H1 (cell line): ENCODE measurements around the gene HNRNPA1. TPM values are rescaled to one million over a fixed set of nuclear protein-coding genes. Genes with fewer than 3 reads are reported as not detected.
A peak's percentile ranks its signal among the peaks of the same experiment; 100 is the strongest.

Experiments used
- CTCF ChIA-PET: fragments of 300-600 bp; sonication (Branson Sonifier 250); formaldehyde crosslinking; loops from one replicate; lab custom pipeline; 2021; ENCODE audit not compliant: partially characterized antibody; lab: Charles Lee
- POLR2A ChIA-PET: fragments of 300-600 bp; sonication (Branson Sonifier 250); formaldehyde crosslinking; loops from one replicate; lab custom pipeline; 2021; ENCODE audit warnings: inconsistent platforms; ENCODE audit not compliant: partially characterized antibody; lab: Charles Lee
- DNase-seq, 2 experiments: peaks; one replicate each; pipeline versions ENCODE4 v3.0.0 to v3.0.0-alpha.2; 2010 to 2022; ENCODE audit warnings: low spot score in 2 of 2, low read depth in 1 of 2, mixed read lengths in 1 of 2
- FAIRE-seq: peaks from 2 replicates; lab custom pipeline; 2011; peaks lifted over from hg19 to GRCh38; lab: Jason Lieb, UNC
- H2AFZ ChIP-seq: 2 replicates; pipeline ENCODE4 v1.8.1; 2012; ENCODE audit warnings: low read length, inconsistent platforms
- H2AK5ac ChIP-seq: 2 replicates; pipeline ENCODE4 v1.6.1; 2013; ENCODE audit warnings: low read depth, low read length
- H2BK120ac ChIP-seq: replicated peaks from 2 replicates; pipeline ENCODE3; 2013; ENCODE audit warnings: low read depth, low read length, inconsistent platforms
- H2BK12ac ChIP-seq: 2 replicates; pipeline ENCODE4 v1.6.1; 2013; ENCODE audit warnings: low read depth, low read length
- H2BK15ac ChIP-seq: 2 replicates; pipeline ENCODE4 v1.6.1; 2013; ENCODE audit warnings: low read length
- H2BK20ac ChIP-seq: 2 replicates; pipeline ENCODE4 v1.6.1; 2013; ENCODE audit warnings: low read length
- H2BK5ac ChIP-seq: 2 replicates; pipeline ENCODE4 v1.6.1; 2013; ENCODE audit warnings: low read depth, low read length
- H3K14ac ChIP-seq: 2 replicates; pipeline ENCODE4 v1.6.1; 2013; ENCODE audit warnings: inconsistent platforms; ENCODE audit not compliant: insufficient read length
- H3K18ac ChIP-seq: 2 replicates; pipeline ENCODE4 v1.6.1; 2013; ENCODE audit warnings: low read length; ENCODE audit errors: extremely low read depth
- H3K23ac ChIP-seq: 2 replicates; pipeline ENCODE4 v1.6.1; 2013; ENCODE audit warnings: inconsistent platforms; ENCODE audit not compliant: insufficient read length
- H3K23me2 ChIP-seq: 2 replicates; pipeline ENCODE4 v1.6.1; 2013; ENCODE audit warnings: low read depth, low read length
- H3K27ac ChIP-seq: 2 replicates; pipeline ENCODE4 v1.6.1; 2011; ENCODE audit warnings: low read depth, low read length, inconsistent platforms
- H3K27me3 ChIP-seq, 4 experiments: replicated peaks in 1 of 4; 1 replicate in 1 of 4; 2 replicates in 3 of 4; pipeline versions ENCODE4 v1.6.1 to v1.8.1; 2011 to 2013; ENCODE audit warnings: low read length in 3 of 4, mild to moderate bottlenecking in 3 of 4, inconsistent platforms in 2 of 4, mixed read lengths in 2 of 4, moderate library complexity in 1 of 4; ENCODE audit not compliant: control insufficient read depth in 3 of 4, insufficient read depth in 3 of 4; ENCODE audit errors: extremely low read depth in 1 of 4
- H3K36me3 ChIP-seq, 4 experiments: 2 replicates each; pipeline versions ENCODE4 v1.6.1 to v1.8.1; 2011 to 2013; ENCODE audit warnings: mild to moderate bottlenecking in 4 of 4, low read length in 3 of 4, moderate library complexity in 2 of 4, control low read depth in 1 of 4, inconsistent platforms in 1 of 4; ENCODE audit not compliant: insufficient read depth in 4 of 4, control insufficient read depth in 2 of 4
- H3K4ac ChIP-seq: replicated peaks from 2 replicates; pipeline ENCODE3; 2013; ENCODE audit warnings: low read length, low read depth, mixed read lengths, inconsistent platforms; ENCODE audit not compliant: insufficient read length
- H3K4me1 ChIP-seq, 4 experiments: replicated peaks in 1 of 4; 1 replicate in 1 of 4; 2 replicates in 3 of 4; pipeline versions ENCODE4 v1.6.1 to v1.8.1; 2011 to 2013; ENCODE audit warnings: low read length in 3 of 4, inconsistent platforms in 2 of 4, mixed read lengths in 1 of 4; ENCODE audit not compliant: insufficient read depth in 4 of 4, control insufficient read depth in 3 of 4
- H3K4me2 ChIP-seq, 2 experiments: 2 replicates each; pipeline versions ENCODE4 v1.6.1 to v1.8.1; 2011 to 2013; ENCODE audit warnings: low read depth in 2 of 2, low read length in 2 of 2, control low read depth in 1 of 2, inconsistent platforms in 1 of 2, mild to moderate bottlenecking in 1 of 2; ENCODE audit not compliant: insufficient read depth in 1 of 2
- H3K4me3 ChIP-seq, 4 experiments: fragments of 200-600, 300-600 bp in 1 of 4; sonication (generic), shearing (Covaris generic), sonication (Bioruptor Twin) in 1 of 4; 2 replicates each; pipeline versions ENCODE4 v1.5.1 to v1.8.1; 2011 to 2016; ENCODE audit warnings: low read length in 4 of 4, low read depth in 3 of 4, control low read depth in 2 of 4, inconsistent platforms in 2 of 4, mild to moderate bottlenecking in 2 of 4, mixed read lengths in 1 of 4, moderate library complexity in 1 of 4; ENCODE audit not compliant: insufficient read depth in 2 of 4; ENCODE audit errors: extremely low read depth in 1 of 4
- H3K56ac ChIP-seq: replicated peaks from 2 replicates; pipeline ENCODE3; 2013; ENCODE audit warnings: low read depth, mild to moderate bottlenecking, mixed read lengths, low read length, inconsistent platforms; ENCODE audit not compliant: insufficient read length
- H3K79me1 ChIP-seq: 2 replicates; pipeline ENCODE4 v1.6.1; 2013; ENCODE audit warnings: low read depth, low read length, control low read depth
- H3K79me2 ChIP-seq, 2 experiments: 2 replicates each; pipeline versions ENCODE4 v1.6.1 to v1.8.1; 2012 to 2013; ENCODE audit warnings: low read length in 2 of 2, mild to moderate bottlenecking in 2 of 2, inconsistent platforms in 1 of 2; ENCODE audit not compliant: insufficient read depth in 2 of 2, control insufficient read depth in 1 of 2
- H3K9ac ChIP-seq, 4 experiments: replicated peaks in 1 of 4; 1 replicate in 1 of 4; 2 replicates in 3 of 4; pipeline versions ENCODE4 v1.6.1 to v1.8.1; 2011 to 2013; ENCODE audit warnings: low read depth in 3 of 4, low read length in 3 of 4, control low read depth in 2 of 4, mild to moderate bottlenecking in 2 of 4, moderate library complexity in 2 of 4, inconsistent platforms in 1 of 4; ENCODE audit errors: extremely low read depth in 1 of 4
- H3K9me3 ChIP-seq, 2 experiments: 2 replicates each; pipeline versions ENCODE4 v1.6.1 to v1.8.1; 2012 to 2013; ENCODE audit warnings: mild to moderate bottlenecking in 2 of 2, moderate library complexity in 2 of 2, control low read depth in 1 of 2, inconsistent platforms in 1 of 2, low read depth in 1 of 2, low read length in 1 of 2, mixed read lengths in 1 of 2; ENCODE audit not compliant: insufficient read depth in 2 of 2
- H4K20me1 ChIP-seq, 2 experiments: replicated peaks in 1 of 2; 2 replicates each; pipeline versions ENCODE3 to v1.8.1; 2011 to 2013; ENCODE audit warnings: inconsistent platforms in 2 of 2, low read length in 2 of 2, mild to moderate bottlenecking in 1 of 2; ENCODE audit not compliant: insufficient read depth in 2 of 2, control insufficient read depth in 1 of 2
- H4K5ac ChIP-seq: 2 replicates; pipeline ENCODE4 v1.6.1; 2013; ENCODE audit warnings: low read length, low read depth, mixed read lengths, inconsistent platforms; ENCODE audit not compliant: insufficient read length
- H4K8ac ChIP-seq: 2 replicates; pipeline ENCODE4 v1.8.0; 2013; ENCODE audit warnings: mild to moderate bottlenecking, moderate library complexity, low read length, inconsistent platforms; ENCODE audit not compliant: insufficient read depth; ENCODE audit errors: extremely low read depth
- H4K91ac ChIP-seq: replicated peaks from 2 replicates; pipeline ENCODE3; 2013; ENCODE audit warnings: low read length, mixed read lengths, inconsistent platforms; ENCODE audit not compliant: insufficient read length
- CHD1 ChIP-seq: IDR thresholded peaks from 2 replicates; pipeline ENCODE4 v1.6.1; 2012; ENCODE audit warnings: low read depth, low read length, improper control_type of control experiment
- KDM4A ChIP-seq: IDR thresholded peaks from one replicate; pipeline ENCODE4 v1.7.1; 2012; ENCODE audit warnings: low read depth, mild to moderate bottlenecking, moderate library complexity, low read length, inconsistent platforms; ENCODE audit not compliant: severe bottlenecking
- POLR2A ChIP-seq, 2 experiments: IDR thresholded peaks; 1 replicate in 1 of 2; 2 replicates in 1 of 2; pipeline ENCODE4 v1.6.1; 2011; ENCODE audit warnings: low read depth in 2 of 2, low read length in 2 of 2, mild to moderate bottlenecking in 2 of 2; ENCODE audit errors: control extremely low read depth in 1 of 2
- POLR2AphosphoS5 ChIP-seq: IDR thresholded peaks from 2 replicates; pipeline ENCODE4 v1.6.1; 2011; ENCODE audit warnings: low read depth, low read length
- SUZ12 ChIP-seq: fragments of 200-600 bp; sonication (generic); IDR thresholded peaks from 2 replicates; pipeline ENCODE4 v1.6.1; 2012; ENCODE audit warnings: mild to moderate bottlenecking, inconsistent platforms, low read length, moderate library complexity, mixed read lengths
- WGBS, 2 experiments: shearing (Covaris generic) in 1 of 2; methylation state at CpG; one replicate each; pipeline versions ENCODE4 v1.1.6 to v1.1.7; 2013 to 2015; ENCODE audit warnings: low lambda C conversion rate in 2 of 2, mixed read lengths in 2 of 2, inconsistent platforms in 1 of 2, low coverage in 1 of 2, missing lambda C conversion rate in 1 of 2; ENCODE audit not compliant: insufficient replicate concordance in 2 of 2, insufficient coverage in 1 of 2, insufficient read length in 1 of 2; ENCODE audit errors: extremely low coverage in 1 of 2, missing lambda C conversion rate in 1 of 2; 5-methylcytosine and 5-hydroxymethylcytosine counted together
- polyA plus RNA-seq, 7 experiments: library from polyadenylated mRNA; depleted of rRNA in 3 of 7; stranded (reverse) in 5 of 7; unstranded in 2 of 7; fragments of >200 nt in 5 of 7; fragments of 200-250 nt in 2 of 7; gene quantifications; 1 replicate in 5 of 7; 2 replicates in 1 of 7; 4 replicates in 1 of 7; pipeline versions ENCODE4 v1.2.1 to v1.2.3, GENCODE V29; 2011 to 2013; ENCODE audit warnings: missing spikeins in 2 of 7, mixed read lengths in 2 of 7
- total RNA-seq: library from RNA; stranded (reverse); fragmentation: NEBNext Ultra II Directional; extraction: Animal tissue kit (Norgen Biotek cat#: 25700); gene quantifications from 2 replicates; pipeline ENCODE4 v1.2.1, GENCODE V29; 2021

The HNRNPA1 gene
- total and polyA plus RNA-seq, 2 of the 8 experiments (the other 6 are each of a cell fraction or from before 2014, with no cell fraction given), result 835 to 2,738 TPM

- TF ChIP-seq POLR2AphosphoS5 (peak; percentile 85), SUZ12 (no peak), KDM4A (no peak), CHD1 (0 out of 2 replicates have a peak, but pooled peaks have one; percentile 4), POLR2A (IDR thresholded peaks at IDR 0.05; ENCODE audit: control extremely low read depth in 1 of 2, low read depth in 2 of 2, low read length in 2 of 2) (peak; percentile 77 to 81)
- TF ChIP-seq, all 59 proteins: peak for 3
- H3K9me3 ChIP-seq, result no peaks in the 10 kb centered on the region
- no peak overlapping the region for H2BK12ac ChIP-seq
- H2AFZ ChIP-seq, result no peak overlapping the region
- no peak overlapping the region for H3K4ac ChIP-seq
- H3K14ac ChIP-seq, result no peak overlapping the region
- H4K20me1 ChIP-seq, result peaks cover 18 to 23% of the 10 kb centered on the region in 2 experiments
- no peak overlapping the region for H3K56ac ChIP-seq
- H3K9ac ChIP-seq, result peak overlapping the region in 3 of 4 experiments; percentile 42 to 66 (median 51); a peak in 3 of 7 replicates
- no peak overlapping the region for H2BK120ac ChIP-seq
- no peak overlapping the region for H2BK5ac ChIP-seq
- FAIRE-seq (no peak), DNase-seq (no peak)
- peak overlapping the region; percentile 70 to 99 (median 90); a peak in 6 of 8 replicates for H3K4me3 ChIP-seq
- no peak overlapping the region for H4K91ac ChIP-seq
- H3K79me1 ChIP-seq, result peaks cover under 1% of the 10 kb centered on the region
- no peak overlapping the region for H2AK5ac ChIP-seq
- no peak overlapping the region for H3K18ac ChIP-seq
- peaks cover 9% of the 10 kb centered on the region for H3K23me2 ChIP-seq
- no peak overlapping the region for H2BK15ac ChIP-seq
- no peak overlapping the region for H4K5ac ChIP-seq
- H4K8ac ChIP-seq, result no peak overlapping the region
- ChIA-PET CTCF (interaction anchor here (0.5 to 1.7 kb wide), 5 partner anchors 16 to 78 kb away, joined by 3 to 9 read pairs (median 3); no protein-coding TSS in a partner anchor), POLR2A (interaction anchor here (0.6 to 15.0 kb wide), 18 partner anchors 11 to 1543 kb away, joined by 3 to 1006 read pairs (median 10); partner anchors contain the start of genes CBX5, COPZ1, HNRNPA1 and NFE2)
- H3K4me2 ChIP-seq, result peak overlapping the region; percentile 62 to 67
- H2BK20ac ChIP-seq, result no peak overlapping the region
- H3K23ac ChIP-seq, result no peak overlapping the region
- WGBS, 2 experiments, result 82% methylated on average over 11 of the region's 11 CpGs; no CpG with 5 or more reads in 1 of the 2 experiments
- H3K36me3 ChIP-seq, result peaks cover 43 to 79% (median 60%) of the 10 kb centered on the region in 4 experiments
- no peak overlapping the region for H3K27ac ChIP-seq
- peaks cover 0 to 7% (median 4%) of the 10 kb centered on the region in 4 experiments; a peak in 5 of 7 replicates for H3K4me1 ChIP-seq
- no peaks in the 10 kb centered on the region for H3K27me3 ChIP-seq
- peaks cover 10 to 52% of the 10 kb centered on the region in 2 experiments for H3K79me2 ChIP-seq
Observed at GRCh38 chr12:54282949-54283593, 2.5 kb downstream of the HNRNPA1 start.
